Mesenchymal stem cell (in vitro differentiated cells and primary cell): Measurements from ENCODE around the gene OR2AT4.

Experiments used
- DNase-seq: peaks from one replicate; pipeline ENCODE4 v3.0.0-alpha.2; 2013
- H2AFZ ChIP-seq: one replicate; pipeline ENCODE4 v1.6.1; 2013; ENCODE audit warnings: low read depth, mild to moderate bottlenecking, control low read depth, inconsistent platforms, low read length, moderate library complexity
- H2AK5ac ChIP-seq: 2 replicates; pipeline ENCODE4 v1.6.1; 2013; ENCODE audit warnings: low read length, moderate library complexity, mild to moderate bottlenecking, inconsistent platforms; ENCODE audit not compliant: severe bottlenecking
- H2BK120ac ChIP-seq: one replicate; pipeline ENCODE4 v1.6.1; 2013; ENCODE audit warnings: low read depth, mild to moderate bottlenecking, inconsistent platforms, low read length, moderate library complexity
- H2BK12ac ChIP-seq, 2 experiments: one replicate each; pipeline ENCODE4 v1.6.1; 2013; ENCODE audit warnings: inconsistent platforms in 2 of 2, low read length in 2 of 2, mild to moderate bottlenecking in 2 of 2, moderate library complexity in 2 of 2, control low read depth in 1 of 2
- H2BK15ac ChIP-seq: one replicate; pipeline ENCODE4 v1.6.1; 2013; ENCODE audit warnings: mild to moderate bottlenecking, low read depth, inconsistent platforms; ENCODE audit not compliant: poor library complexity, severe bottlenecking
- H2BK5ac ChIP-seq: 2 replicates; pipeline ENCODE4 v1.6.1; 2013; ENCODE audit warnings: low read depth, mild to moderate bottlenecking, low read length, control low read depth, inconsistent platforms; ENCODE audit not compliant: poor library complexity, severe bottlenecking
- H3K14ac ChIP-seq, 2 experiments: one replicate each; pipeline ENCODE4 v1.6.1; 2013; ENCODE audit warnings: inconsistent platforms in 2 of 2, low read length in 2 of 2, control low read depth in 1 of 2, mild to moderate bottlenecking in 1 of 2, moderate library complexity in 1 of 2
- H3K18ac ChIP-seq, 2 experiments: one replicate each; pipeline ENCODE4 v1.6.1; 2013; ENCODE audit warnings: inconsistent platforms in 2 of 2, low read length in 2 of 2, control low read depth in 1 of 2, low read depth in 1 of 2, mild to moderate bottlenecking in 1 of 2
- H3K23ac ChIP-seq, 2 experiments: one replicate each; pipeline ENCODE4 v1.6.1; 2013; ENCODE audit warnings: inconsistent platforms in 2 of 2, low read length in 2 of 2, mild to moderate bottlenecking in 2 of 2, moderate library complexity in 2 of 2, control low read depth in 1 of 2
- H3K27ac ChIP-seq: 2 replicates; pipeline ENCODE4 v1.5.1; 2013; ENCODE audit warnings: mild to moderate bottlenecking, moderate library complexity, low read length, control low read depth, inconsistent platforms; ENCODE audit not compliant: poor library complexity, severe bottlenecking
- H3K27me3 ChIP-seq, 2 experiments: 2 replicates each; pipeline versions ENCODE4 v1.6.1 to v1.7.0; 2013; ENCODE audit warnings: low read length in 2 of 2, mild to moderate bottlenecking in 2 of 2, moderate library complexity in 2 of 2, control low read depth in 1 of 2, inconsistent platforms in 1 of 2; ENCODE audit not compliant: control insufficient read depth in 1 of 2, insufficient read depth in 1 of 2
- H3K36me3 ChIP-seq, 2 experiments: 2 replicates each; pipeline versions ENCODE4 v1.6.1 to v1.7.0; 2013; ENCODE audit warnings: low read length in 2 of 2, control low read depth in 1 of 2, inconsistent platforms in 1 of 2, low read depth in 1 of 2, mild to moderate bottlenecking in 1 of 2; ENCODE audit not compliant: insufficient read depth in 2 of 2, control insufficient read depth in 1 of 2
- H3K4ac ChIP-seq, 2 experiments: one replicate each; pipeline ENCODE4 v1.6.1; 2013; ENCODE audit warnings: inconsistent platforms in 2 of 2, low read length in 2 of 2, mild to moderate bottlenecking in 2 of 2, moderate library complexity in 2 of 2, control low read depth in 1 of 2, low read depth in 1 of 2
- H3K4me1 ChIP-seq: 2 replicates; pipeline ENCODE4 v1.6.1; 2013; ENCODE audit warnings: low read depth, low read length, control low read depth; ENCODE audit not compliant: control insufficient read depth, insufficient read depth
- H3K4me2 ChIP-seq: 2 replicates; pipeline ENCODE4 v1.6.1; 2013; ENCODE audit warnings: low read length, mild to moderate bottlenecking, inconsistent platforms; ENCODE audit not compliant: poor library complexity, severe bottlenecking
- H3K4me3 ChIP-seq, 2 experiments: 2 replicates each; pipeline versions ENCODE4 v1.5.1 to v1.7.0; 2013; ENCODE audit warnings: low read length in 2 of 2, mild to moderate bottlenecking in 2 of 2, control low read depth in 1 of 2, low read depth in 1 of 2; ENCODE audit not compliant: insufficient read depth in 1 of 2
- H3K79me1 ChIP-seq: replicated peaks from 2 replicates; pipeline ENCODE4 v1.6.1; 2013; ENCODE audit warnings: mild to moderate bottlenecking, control low read depth, low read length, inconsistent platforms; ENCODE audit not compliant: poor library complexity, severe bottlenecking
- H3K9ac ChIP-seq: 2 replicates; pipeline ENCODE4 v1.7.0; 2013; ENCODE audit warnings: mild to moderate bottlenecking, low read length, moderate library complexity
- H3K9me3 ChIP-seq: 2 replicates; pipeline ENCODE4 v1.7.0; 2013; ENCODE audit warnings: mild to moderate bottlenecking, low read length; ENCODE audit not compliant: control insufficient read depth
- H4K8ac ChIP-seq: one replicate; pipeline ENCODE4 v1.6.1; 2013; ENCODE audit warnings: inconsistent platforms, mild to moderate bottlenecking, low read length, moderate library complexity
- H4K91ac ChIP-seq: one replicate; pipeline ENCODE4 v1.6.1; 2013; ENCODE audit warnings: mild to moderate bottlenecking, low read length, inconsistent platforms
- WGBS: methylation state at CpG from one replicate; pipeline ENCODE4 v1.1.7; 2013; ENCODE audit warnings: mixed read lengths; 5-methylcytosine and 5-hydroxymethylcytosine counted together

The OR2AT4 gene

GRCh38 chr11:75068993-75069392 lies 27.7 kb downstream of the OR2AT4 start:
- Histone ChIP-seq H2AFZ (no peak overlapping the region), H3K9me3 (no peaks in the 10 kb centered on the region), H3K27ac (no peak overlapping the region), H3K27me3 (peaks cover 0 to 26% of the 10 kb centered on the region in 2 experiments), H3K4ac (no peak overlapping the region), H4K8ac (no peak overlapping the region), H3K79me1 (peaks cover 28% of the 10 kb centered on the region), H3K36me3 (peaks cover 0 to 7% of the 10 kb centered on the region in 2 experiments), H2BK5ac (no peak overlapping the region), H3K23ac (no peak overlapping the region), H3K4me3 (no peak overlapping the region), H2BK15ac (no peak overlapping the region), H3K4me2 (no peak overlapping the region), H2AK5ac (no peak overlapping the region), H4K91ac (no peak overlapping the region), H3K14ac (no peak overlapping the region), H3K4me1 (peaks cover 19% of the 10 kb centered on the region), H3K18ac (no peak overlapping the region), H2BK12ac (no peak overlapping the region), H3K9ac (no peak overlapping the region), H2BK120ac (no peak overlapping the region)
- no peak for DNase-seq

GRCh38 chr11:75068559-75068958 lies 28.1 kb downstream of the OR2AT4 start:
- DNase-seq, result no peak
- peaks cover 24% of the 10 kb centered on the region for H3K79me1 ChIP-seq
- no peak overlapping the region for H3K14ac ChIP-seq
- H2BK120ac ChIP-seq, result no peak overlapping the region
- no peak overlapping the region for H3K9ac ChIP-seq
- H3K27me3 ChIP-seq, result peaks cover 0 to 22% of the 10 kb centered on the region in 2 experiments
- no peak overlapping the region for H4K8ac ChIP-seq
- no peak overlapping the region for H3K18ac ChIP-seq
- H3K36me3 ChIP-seq, result peaks cover 0 to 7% of the 10 kb centered on the region in 2 experiments
- H3K9me3 ChIP-seq, result no peaks in the 10 kb centered on the region
- H2BK15ac ChIP-seq, result no peak overlapping the region
- no peak overlapping the region for H3K4me3 ChIP-seq
- H3K4me1 ChIP-seq, result peaks cover 16% of the 10 kb centered on the region
- no peak overlapping the region for H3K23ac ChIP-seq
- no peak overlapping the region for H3K4ac ChIP-seq
- H3K4me2 ChIP-seq, result no peak overlapping the region
- H4K91ac ChIP-seq, result no peak overlapping the region
- no peak overlapping the region for H2AK5ac ChIP-seq
- no peak overlapping the region for H2BK12ac ChIP-seq
- no peak overlapping the region for H2BK5ac ChIP-seq
- no peak overlapping the region for H2AFZ ChIP-seq
- H3K27ac ChIP-seq, result no peak overlapping the region

DNA sequence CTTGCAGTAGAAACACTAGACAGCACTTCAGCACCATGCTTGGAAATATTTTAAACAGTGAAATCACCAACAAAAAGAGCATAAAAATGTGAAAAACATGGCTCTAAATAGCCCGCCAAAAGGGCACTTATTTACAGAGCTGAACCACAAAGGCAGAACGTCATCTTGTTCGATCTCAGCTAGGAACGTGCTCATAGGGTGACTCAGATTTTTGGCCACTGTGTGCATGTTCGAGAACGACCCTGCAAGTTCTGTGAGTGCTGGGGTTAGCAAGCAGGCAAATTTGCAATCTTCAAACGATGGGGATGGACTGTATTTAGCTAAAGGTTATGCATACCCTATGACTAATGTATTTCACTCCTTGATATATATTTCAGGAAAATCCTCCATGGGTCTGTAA lies 30.6 kb downstream of the OR2AT4 start:
- Histone ChIP-seq H3K9ac (no peak overlapping the region), H3K14ac (no peak overlapping the region), H2AFZ (no peak overlapping the region), H3K79me1 (peaks cover 25% of the 10 kb centered on the region), H3K23ac (no peak overlapping the region), H3K4me3 (peak overlapping the region in 1 of 2 experiments; percentile 11), H3K36me3 (peaks cover 0 to 4% of the 10 kb centered on the region in 2 experiments), H4K91ac (no peak overlapping the region), H3K27ac (no peak overlapping the region), H2BK15ac (no peak overlapping the region), H3K4ac (no peak overlapping the region), H3K4me2 (no peak overlapping the region), H3K4me1 (peaks cover 6% of the 10 kb centered on the region), H2BK12ac (no peak overlapping the region), H4K8ac (no peak overlapping the region), H2BK5ac (no peak overlapping the region), H3K27me3 (peaks cover 0 to 9% of the 10 kb centered on the region in 2 experiments), H3K9me3 (no peaks in the 10 kb centered on the region), H2BK120ac (no peak overlapping the region), H2AK5ac (no peak overlapping the region), H3K18ac (no peak overlapping the region)
- WGBS, result 71% methylated on average over 6 of the region's 7 CpGs
- no peak for DNase-seq

GRCh38 chr11:75063741-75064314 lies 32.8 kb downstream of the OR2AT4 start:
- Histone ChIP-seq H2AFZ (no peak overlapping the region), H3K79me1 (peaks cover 24% of the 10 kb centered on the region), H3K4me2 (no peak overlapping the region), H2AK5ac (no peak overlapping the region), H3K4ac (no peak overlapping the region), H4K8ac (no peak overlapping the region), H2BK5ac (no peak overlapping the region), H2BK12ac (no peak overlapping the region), H3K4me1 (peaks cover 6% of the 10 kb centered on the region), H3K9me3 (no peaks in the 10 kb centered on the region), H3K27me3 (no peaks in the 10 kb centered on the region), H4K91ac (no peak overlapping the region), H3K4me3 (no peak overlapping the region), H3K9ac (no peak overlapping the region), H3K36me3 (peaks cover 0 to 5% of the 10 kb centered on the region in 2 experiments), H3K27ac (no peak overlapping the region), H2BK15ac (no peak overlapping the region), H3K23ac (no peak overlapping the region), H2BK120ac (no peak overlapping the region), H3K14ac (no peak overlapping the region), H3K18ac (no peak overlapping the region)
- whole genome bisulfite sequencing, result 67% methylated on average over 2 of the region's 3 CpGs
- DNase-seq, result peak; percentile 59
